GM15510 (cell line): ENCODE data around the gene SEC63.

Source experiments
- POLR2A ChIP-seq: IDR thresholded peaks from 3 replicates; pipeline ENCODE4 v1.6.1; 2011; ENCODE audit warnings: borderline replicate concordance; ENCODE audit not compliant: insufficient read length; ENCODE audit errors: extremely low read depth

The SEC63 gene

DNA sequence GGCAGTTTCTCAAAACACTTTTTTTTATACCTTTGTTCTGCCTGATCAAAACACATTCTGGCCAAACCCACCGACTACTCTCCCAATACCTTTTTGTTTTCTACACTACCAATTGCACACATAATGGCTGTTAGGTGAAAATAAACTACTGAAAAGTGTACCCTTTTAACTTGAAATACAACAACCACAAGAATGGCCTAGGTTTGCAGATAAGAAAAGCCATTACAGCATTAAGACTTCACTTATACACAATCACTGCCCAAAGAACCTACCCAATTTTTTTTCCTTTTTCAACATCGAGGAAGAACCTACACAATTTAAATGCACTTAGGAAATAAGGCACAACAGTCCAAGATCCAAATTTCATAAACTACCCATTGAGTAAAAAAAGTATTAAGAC, 1.8 kb downstream of the SEC63 start:
- TF ChIP-seq POLR2A, result no peak

DNA sequence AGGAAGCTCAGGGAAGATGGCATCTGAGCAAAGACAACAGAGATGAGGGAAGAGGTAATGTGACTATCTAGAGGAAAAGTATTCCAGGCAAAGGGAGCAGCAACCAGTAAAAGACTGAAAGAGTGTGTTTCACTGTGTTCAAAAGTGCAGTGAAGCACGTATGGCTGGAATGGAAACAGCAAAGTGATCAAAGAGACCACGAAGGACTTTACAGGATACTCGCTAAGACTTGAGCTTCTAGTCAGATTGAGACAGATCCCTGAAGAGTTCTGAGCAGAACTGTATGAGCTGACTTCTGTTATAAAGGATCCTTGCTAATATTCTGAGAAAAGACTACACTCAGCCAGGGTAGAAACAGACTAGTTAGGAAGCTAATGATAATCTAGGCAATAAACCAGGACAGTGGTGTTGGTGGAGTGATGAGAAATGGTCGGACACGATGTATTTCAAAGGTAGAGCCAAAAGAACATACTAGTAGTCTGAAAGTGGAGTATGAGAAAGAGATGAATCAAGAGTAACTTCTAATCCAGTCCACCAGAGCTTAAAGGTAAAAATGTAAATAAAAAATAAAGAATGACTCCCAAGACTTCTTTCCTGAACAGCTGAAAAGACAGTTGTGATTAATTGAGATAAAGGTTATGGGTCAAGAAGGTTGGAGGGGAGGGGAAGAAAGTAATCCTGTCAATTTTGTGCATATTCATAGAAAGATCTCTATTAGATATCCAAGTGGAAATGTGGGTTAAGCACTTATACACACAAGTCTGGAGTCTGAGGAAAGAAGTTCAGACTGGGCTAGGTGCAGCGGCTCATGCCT, 14.2 kb downstream of the SEC63 start:
- TF ChIP-seq POLR2A, result no peak

DNA sequence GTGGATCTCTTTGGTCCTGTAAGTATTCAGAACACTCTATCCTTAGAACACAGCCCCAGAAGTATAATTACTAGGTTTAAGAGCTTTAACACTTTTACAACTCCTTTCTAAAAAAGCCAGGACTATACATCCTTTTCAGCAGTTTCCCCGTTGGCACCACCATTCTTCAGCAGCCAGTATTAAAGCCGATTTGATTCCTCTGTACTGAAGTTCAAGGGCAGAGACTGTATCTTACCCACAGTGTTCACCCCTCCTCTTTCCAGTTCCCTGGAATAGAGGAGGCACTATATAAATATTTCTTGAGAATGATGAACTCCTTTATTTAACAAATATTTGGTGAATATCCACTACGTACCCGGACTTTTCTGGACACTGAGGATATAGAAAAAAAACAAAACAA, 15.9 kb downstream of the SEC63 start:
- no peak for TF ChIP-seq POLR2A

DNA sequence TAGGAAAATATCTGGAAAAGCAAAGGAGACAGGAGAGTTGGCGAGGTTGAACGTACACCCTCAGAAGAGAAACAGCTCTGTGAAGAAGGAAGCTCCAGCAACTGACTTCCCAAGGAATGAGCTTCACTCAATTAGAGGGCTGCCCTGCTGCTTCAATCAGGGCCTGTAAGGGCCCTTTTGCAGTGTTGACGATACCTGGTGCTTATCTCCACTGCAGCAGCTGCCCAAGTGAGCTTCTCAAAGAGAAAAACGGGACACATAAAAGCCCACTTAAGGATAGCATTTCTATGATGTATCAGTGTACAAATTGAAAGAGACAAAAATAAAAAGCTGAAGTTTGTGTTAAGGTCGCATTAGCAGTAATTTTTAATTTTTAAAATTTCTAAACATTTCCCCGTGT, 16.4 kb downstream of the SEC63 start:
- TF ChIP-seq POLR2A, result no peak

DNA sequence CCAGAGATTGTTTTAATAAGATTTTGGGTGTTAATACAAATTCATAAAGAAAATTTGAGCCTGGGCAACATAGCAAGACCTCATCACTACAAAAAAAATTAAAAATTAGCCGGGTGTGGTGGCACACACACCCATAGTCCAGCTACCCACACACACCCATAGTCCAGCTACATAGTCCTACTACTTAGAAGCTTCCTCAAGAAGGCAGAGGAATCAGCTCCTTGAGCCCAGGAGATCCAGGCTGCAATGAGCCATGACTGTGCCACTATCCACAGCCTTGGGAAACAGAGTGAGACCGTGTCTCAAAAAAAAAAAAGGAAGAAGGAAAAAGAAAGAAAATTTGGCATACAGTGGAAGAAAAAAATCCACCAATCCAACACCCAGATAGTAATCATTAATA, 16.8 kb downstream of the SEC63 start:
- no peak for TF ChIP-seq POLR2A

DNA sequence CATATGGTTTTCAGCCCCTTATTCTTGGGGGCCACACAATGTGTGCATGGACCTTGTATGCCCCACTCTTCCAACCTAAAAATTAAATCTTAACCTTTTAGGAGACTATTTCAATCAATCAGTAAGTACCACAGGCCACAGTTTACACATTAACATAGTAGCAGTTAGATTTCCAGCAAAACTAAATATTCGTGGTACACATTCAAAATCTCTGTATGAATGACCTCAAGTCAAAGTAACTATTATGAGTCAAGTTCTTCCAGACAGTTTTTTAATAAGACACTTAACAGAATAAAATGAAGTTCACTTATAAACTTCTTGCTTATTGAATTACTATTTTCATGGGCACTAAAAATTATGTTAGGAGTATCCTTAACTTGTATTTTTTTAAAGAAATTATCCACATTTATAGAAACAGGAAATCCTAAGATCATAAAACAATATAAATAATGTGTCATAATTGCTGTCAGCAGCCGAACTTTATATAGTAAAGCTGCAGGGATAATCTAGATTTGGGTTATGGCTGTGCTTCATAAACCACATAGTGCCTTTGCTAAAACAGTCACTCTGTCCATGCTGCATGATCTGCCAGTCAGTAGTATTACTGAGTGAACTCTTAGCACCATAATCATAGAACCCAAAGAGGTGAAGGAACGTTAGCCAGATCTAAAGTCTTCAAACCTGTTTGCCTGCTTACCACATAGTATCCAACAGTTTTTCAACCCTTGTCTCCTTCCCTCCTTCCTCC, 21.7 kb downstream of the SEC63 start:
- no peak for TF ChIP-seq POLR2A

DNA sequence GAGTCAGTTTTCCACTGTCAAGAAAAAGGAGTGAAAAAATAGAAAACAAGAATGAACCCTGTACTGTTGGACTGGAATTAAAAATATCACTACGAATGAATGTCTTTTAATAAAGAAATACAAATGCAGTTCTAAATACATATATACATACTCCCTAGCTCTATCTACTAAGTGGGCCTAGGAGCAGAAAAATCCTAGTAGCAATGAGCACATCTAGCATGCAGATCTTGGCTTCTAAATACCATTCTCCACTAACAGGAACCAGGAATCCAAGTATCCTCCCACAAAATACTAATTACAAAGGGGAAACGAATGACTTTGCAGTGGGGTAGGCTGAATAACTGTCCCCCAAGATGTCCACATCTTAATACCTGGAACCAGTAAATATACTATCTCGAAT, 25.4 kb downstream of the SEC63 start:
- no peak for TF ChIP-seq POLR2A

DNA sequence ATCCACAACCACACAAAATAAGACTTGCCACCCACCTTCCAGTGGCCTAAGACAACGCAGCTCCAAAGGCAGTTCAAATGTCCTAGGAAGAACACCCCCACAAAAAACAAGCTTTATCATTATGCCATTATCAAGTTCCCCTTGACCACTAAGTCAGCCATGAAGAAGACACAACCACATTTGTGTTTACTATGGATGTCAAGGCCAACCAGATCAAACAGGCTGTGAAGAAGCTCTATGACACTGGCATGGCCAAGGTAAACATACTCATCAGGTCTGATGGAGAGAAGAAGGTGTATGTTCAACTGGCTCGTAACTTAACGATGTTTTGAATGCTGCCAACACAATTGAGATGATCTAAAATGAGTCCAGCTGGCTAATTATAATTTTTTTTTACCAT, 26.1 kb downstream of the SEC63 start:
- no peak for TF ChIP-seq POLR2A

DNA sequence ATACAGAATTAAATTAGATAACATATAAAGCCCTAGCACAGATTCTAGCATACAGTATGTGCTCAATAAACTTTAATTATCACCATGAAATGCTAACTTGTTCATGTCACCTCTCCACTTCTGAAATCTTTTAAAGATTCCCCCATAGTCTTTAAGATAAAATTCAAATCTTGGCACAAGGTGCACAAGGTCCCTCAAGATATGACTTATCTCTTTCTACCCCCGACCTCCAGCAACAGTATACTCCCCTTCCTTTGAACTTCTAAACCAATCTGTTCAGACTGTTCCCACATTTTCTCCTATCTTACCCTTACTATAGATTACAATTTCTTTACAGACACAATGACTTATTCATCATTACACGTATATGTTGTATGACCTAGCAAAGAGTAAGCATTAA, 29.0 kb downstream of the SEC63 start:
- TF ChIP-seq POLR2A, result no peak

DNA sequence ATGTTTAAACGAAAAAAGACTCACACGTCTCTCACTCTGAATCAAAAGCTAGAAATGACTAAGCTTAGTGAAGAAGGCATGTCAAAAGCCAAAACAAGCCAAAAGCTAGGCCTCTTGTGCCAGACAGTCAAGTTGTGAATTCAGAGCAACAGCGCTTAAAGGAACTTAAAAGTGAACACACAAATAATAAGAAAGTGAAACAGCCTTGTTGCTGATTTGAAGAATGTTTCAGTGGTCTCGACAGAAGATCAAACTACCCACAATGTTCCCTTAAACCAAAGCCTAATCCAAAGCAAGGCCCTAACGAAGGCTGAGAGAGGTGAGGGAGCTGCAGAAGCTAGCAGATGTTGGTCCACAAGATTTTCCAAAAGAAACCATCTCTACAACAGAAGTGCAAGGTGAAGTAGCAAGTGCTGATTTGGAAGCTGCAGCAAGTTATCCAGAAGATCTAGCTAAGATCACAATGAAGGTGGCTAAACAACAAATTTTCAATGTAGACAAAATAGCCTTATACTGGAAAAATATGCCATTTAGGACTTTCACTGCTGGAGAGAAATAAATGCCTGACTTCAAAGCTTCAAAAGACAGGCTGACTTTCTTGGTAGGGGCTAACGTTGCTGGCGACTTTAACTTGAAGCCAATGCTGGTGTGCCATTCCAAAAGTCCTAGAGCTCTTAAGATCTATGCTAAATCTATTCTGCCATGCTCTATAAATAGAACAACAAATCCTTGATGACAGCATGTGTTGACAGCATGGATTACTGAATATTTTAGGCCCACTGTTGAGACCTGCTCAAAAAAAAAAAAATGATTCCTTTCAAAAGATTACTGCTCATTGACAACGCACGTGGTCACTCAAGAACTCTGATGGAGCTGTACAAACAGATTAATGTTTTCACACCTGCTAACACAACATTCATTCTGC, 40.3 kb downstream of the SEC63 start:
- no peak for TF ChIP-seq POLR2A

DNA sequence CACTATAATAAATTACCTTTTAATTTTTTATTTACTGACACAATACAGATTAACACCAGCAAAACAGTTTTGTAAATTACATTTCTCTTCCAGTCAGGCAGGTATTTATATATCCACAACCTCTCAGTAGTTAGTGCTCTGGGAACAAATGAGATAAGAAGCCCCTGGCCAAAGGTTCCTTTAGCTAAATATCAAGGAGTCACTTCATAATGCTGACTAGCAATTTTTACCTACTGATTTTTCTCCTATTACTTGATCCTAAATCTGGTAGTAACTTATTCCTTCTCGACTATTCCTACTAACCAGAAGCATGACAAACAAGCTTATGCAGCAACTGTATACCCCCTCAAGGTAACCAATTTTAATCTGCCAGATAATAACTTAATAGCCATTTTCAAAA, 46.3 kb downstream of the SEC63 start:
- no peak for TF ChIP-seq POLR2A

DNA sequence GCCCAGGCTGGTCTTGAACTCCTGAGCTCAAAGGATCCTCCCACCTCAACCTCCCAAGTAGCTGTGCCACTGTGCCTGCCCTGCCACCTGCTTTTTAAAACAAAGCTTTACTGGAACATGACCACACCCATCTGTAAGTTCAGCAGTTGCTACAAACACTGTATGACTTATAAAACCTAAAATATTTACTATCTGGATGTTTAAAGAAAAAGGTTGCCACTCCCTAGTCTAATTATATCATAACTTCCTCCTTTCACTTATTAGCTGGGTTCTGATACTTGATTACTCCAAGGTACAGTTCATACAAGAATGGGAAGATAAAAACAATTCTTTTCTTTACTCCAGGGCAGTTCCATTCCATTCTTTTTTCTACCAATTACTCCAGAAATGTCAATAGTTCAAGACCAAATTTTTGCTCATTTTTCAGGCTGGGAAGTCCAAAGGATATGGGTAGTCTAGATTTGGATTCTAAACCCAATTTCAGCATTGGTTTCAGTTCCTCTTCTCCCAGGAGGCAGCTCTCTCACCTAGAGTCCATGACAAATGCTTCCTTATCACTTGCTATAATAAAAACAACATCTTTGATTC, 63.1 kb downstream of the SEC63 start:
- no peak for TF ChIP-seq POLR2A

DNA sequence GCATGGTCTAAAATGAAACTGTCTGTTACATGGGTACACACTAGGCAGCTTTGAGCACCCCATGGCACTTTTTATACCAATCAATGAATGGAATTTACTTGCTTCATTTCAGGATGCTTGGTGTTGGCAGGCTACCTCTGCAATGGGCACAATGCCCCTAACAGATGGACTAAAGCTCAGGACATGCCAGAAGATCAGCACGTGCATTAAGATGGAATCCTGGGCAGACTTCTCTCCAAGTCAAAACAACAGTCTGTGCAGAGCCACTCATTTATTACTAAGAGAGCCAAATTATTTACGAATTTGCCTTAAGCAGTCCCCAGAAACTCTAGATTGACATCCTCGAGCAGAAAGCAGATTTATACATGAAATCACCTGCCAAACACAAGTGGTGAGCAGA, 78.1 kb downstream of the SEC63 start:
- no peak for TF ChIP-seq POLR2A

DNA sequence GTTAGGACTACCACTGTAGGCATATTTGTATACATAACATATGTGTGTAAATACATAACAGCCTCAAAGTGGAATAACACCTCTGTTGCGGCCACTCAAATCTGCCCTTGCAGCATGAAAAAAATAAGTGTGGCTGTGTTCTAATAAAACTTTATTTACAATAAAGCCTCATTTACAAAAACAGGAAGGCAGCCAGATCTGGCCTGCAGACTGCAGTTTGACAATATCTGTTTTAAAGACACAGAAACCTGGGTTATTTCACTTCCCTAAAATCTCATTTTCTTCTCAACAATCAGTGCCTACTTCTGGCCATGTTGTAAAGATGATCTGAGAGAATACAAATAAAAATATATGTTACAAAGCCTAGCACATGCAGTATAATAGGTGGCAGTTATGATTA, 80.0 kb downstream of the SEC63 start:
- no peak for TF ChIP-seq POLR2A

DNA sequence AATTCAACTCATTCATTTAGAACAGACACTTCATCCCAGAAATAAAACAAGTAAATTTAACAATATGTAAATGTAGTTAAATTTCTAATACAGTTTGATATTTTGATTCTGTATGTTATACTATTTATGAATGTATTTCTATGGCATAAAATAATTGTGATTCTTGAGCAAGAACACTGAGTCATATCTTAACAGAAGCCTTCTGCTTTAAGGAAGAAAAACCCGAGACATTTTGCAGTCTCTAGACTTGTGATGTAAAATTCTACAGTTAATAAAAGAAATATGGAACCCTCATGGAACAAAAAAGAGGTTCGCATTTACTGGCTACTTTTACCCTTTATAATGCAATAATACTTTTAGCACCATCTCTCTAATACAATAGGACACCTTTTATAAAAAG, 86.0 kb downstream of the SEC63 start:
- TF ChIP-seq POLR2A, result no peak

DNA sequence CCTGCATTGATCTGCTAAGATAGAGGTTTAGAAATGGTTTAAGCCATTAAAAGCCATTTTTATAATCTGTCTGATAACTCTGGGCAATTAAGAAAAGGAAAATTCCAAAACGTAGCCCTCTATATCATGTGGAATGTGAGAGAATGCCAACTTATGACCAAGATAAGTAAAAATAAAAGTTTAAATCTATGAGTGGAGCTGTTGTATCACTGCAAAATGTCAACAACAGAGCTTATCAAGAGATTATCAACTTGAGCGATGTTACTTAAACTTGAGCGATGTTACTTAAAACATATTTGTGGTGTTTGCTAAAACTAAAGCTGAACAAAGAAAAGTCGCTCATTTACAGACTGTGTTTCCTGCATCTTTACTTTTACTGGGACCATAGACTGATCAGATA, 87.0 kb downstream of the SEC63 start:
- TF ChIP-seq POLR2A, result no peak

DNA sequence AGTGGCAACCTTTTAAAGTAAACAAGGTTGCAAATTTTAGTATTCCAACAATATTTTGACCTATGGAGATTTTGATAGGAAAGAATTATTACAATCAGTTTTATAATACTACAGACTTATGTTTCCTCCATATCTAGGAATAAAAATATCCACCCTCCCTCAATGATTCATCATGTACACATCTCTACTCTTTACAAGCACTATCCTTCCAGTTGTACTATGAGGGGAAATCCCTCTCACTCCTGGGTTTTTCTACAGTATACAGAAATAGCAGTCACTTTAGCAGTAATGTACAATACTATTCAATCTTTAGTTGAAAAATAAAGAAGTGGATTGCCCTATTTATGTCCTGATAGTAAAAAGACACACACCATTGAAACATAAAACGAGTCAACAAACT, 87.6 kb downstream of the SEC63 start:
- no peak for TF ChIP-seq POLR2A
